ENCODE measurements around the gene AMDHD2.
"Not testable (repeated sequence)": the region's sequence is repeated elsewhere in the genome, so short reads cannot be mapped to it uniquely, and the experiment has no call there.

GRCh38 chr16:2533142-2533755 is 13.1 kb downstream of the AMDHD2 start:
- TF ChIP-seq CTCF (IDR thresholded peaks at IDR 0.05; ENCODE audit: low read depth, low read length); POLR2A (IDR thresholded peaks at IDR 0.05; ENCODE audit: extremely low read depth, insufficient read length); MAX (IDR thresholded peaks at IDR 0.05; ENCODE audit: low read depth, low read length); MYC (IDR thresholded peaks at IDR 0.05; ENCODE audit: low read depth, low read length): not testable (repeated sequence)
